Endothelial cell of umbilical vein (primary cell): ENCODE results near the gene ATP13A2. TPM values are rescaled to one million over a fixed set of nuclear protein-coding genes. Genes with fewer than 3 reads are reported as not detected.

Experiments
- BruUV-seq: library from RNA; stranded (reverse); fragments of 400-500 nt; replicated peaks from 2 replicates; lab custom pipeline; 2021; lab: Mats Ljungman, UMichigan
- CTCF ChIA-PET: fragments of 300-600, 350-600 bp; sonication (Branson Sonifier 250); formaldehyde crosslinking; loops from one replicate; lab custom pipeline; 2021; ENCODE audit warnings: antibody characterized with exemption, inconsistent platforms; lab: Charles Lee
- POLR2A ChIA-PET: fragments of 300-600, 350-600 bp; sonication (Branson Sonifier 250); formaldehyde crosslinking; loops from one replicate; lab custom pipeline; 2021; ENCODE audit warnings: antibody characterized with exemption, inconsistent platforms; lab: Charles Lee
- DNase-seq: peaks from one replicate; pipeline ENCODE4 v3.0.0-alpha.2; 2011; ENCODE audit warnings: low read depth, low spot score
- FAIRE-seq: peaks from 2 replicates; lab custom pipeline; 2011; peaks lifted over from hg19 to GRCh38; lab: Jason Lieb, UNC
- H2AFZ ChIP-seq: 2 replicates; pipeline ENCODE4 v1.6.0; 2012; ENCODE audit warnings: low read depth, low read length, control low read depth, inconsistent platforms
- H3K27ac ChIP-seq: 2 replicates; pipeline ENCODE4 v1.5.1; 2011; ENCODE audit warnings: low read depth, mild to moderate bottlenecking, control low read depth, low read length, moderate library complexity; ENCODE audit not compliant: insufficient read depth
- H3K27me3 ChIP-seq, 2 experiments: 2 replicates each; pipeline versions ENCODE4 v1.6.0 to v1.6.1; 2011; ENCODE audit warnings: low read length in 2 of 2, mixed read lengths in 1 of 2; ENCODE audit not compliant: control insufficient read depth in 2 of 2, insufficient read depth in 2 of 2
- H3K36me3 ChIP-seq, 2 experiments: 2 replicates in 1 of 2; 3 replicates in 1 of 2; pipeline ENCODE4 v1.5.1; 2011; ENCODE audit warnings: low read length in 2 of 2, mild to moderate bottlenecking in 1 of 2, moderate library complexity in 1 of 2; ENCODE audit not compliant: control insufficient read depth in 2 of 2, insufficient read depth in 2 of 2; ENCODE audit errors: extremely low read depth in 1 of 2
- H3K4me1 ChIP-seq: 3 replicates; pipeline ENCODE4 v1.5.1; 2011; ENCODE audit warnings: mild to moderate bottlenecking, low read length; ENCODE audit not compliant: control insufficient read depth, insufficient read depth; ENCODE audit errors: extremely low read depth
- H3K4me2 ChIP-seq: 2 replicates; pipeline ENCODE4 v1.6.1; 2011; ENCODE audit warnings: low read length, control low read depth, mixed read lengths; ENCODE audit not compliant: insufficient read depth
- H3K4me3 ChIP-seq, 3 experiments: fragments of 200-600 bp in 1 of 3; sonication (generic), shearing (Covaris generic) in 1 of 3; replicated peaks in 1 of 3; 2 replicates each; pipeline ENCODE4 v1.5.1; 2011 to 2016; ENCODE audit warnings: control low read depth in 3 of 3, low read length in 3 of 3, mild to moderate bottlenecking in 2 of 3, inconsistent platforms in 1 of 3, low read depth in 1 of 3, moderate library complexity in 1 of 3; ENCODE audit not compliant: insufficient read depth in 1 of 3
- H3K79me2 ChIP-seq: 2 replicates; pipeline ENCODE4 v1.6.0; 2012; ENCODE audit warnings: low read length, inconsistent platforms; ENCODE audit not compliant: control insufficient read depth, insufficient read depth
- H3K9ac ChIP-seq: replicated peaks from 2 replicates; pipeline ENCODE3; 2011; ENCODE audit warnings: low read length, control low read depth; ENCODE audit not compliant: insufficient read depth; ENCODE audit errors: extremely low read depth
- H3K9me1 ChIP-seq: replicated peaks from 3 replicates; pipeline ENCODE4 v1.6.0; 2011; ENCODE audit warnings: mild to moderate bottlenecking, low read length; ENCODE audit not compliant: control insufficient read depth, insufficient read depth; ENCODE audit errors: extremely low read depth
- H3K9me3 ChIP-seq: replicated peaks from 2 replicates; pipeline ENCODE4 v1.5.1; 2012; ENCODE audit warnings: low read length, inconsistent platforms; ENCODE audit not compliant: control insufficient read depth, insufficient read depth
- H4K20me1 ChIP-seq: replicated peaks from 2 replicates; pipeline ENCODE3; 2011; ENCODE audit warnings: mild to moderate bottlenecking, low read length; ENCODE audit not compliant: control insufficient read depth, insufficient read depth; ENCODE audit errors: extremely low read depth
- EZH2 ChIP-seq: IDR thresholded peaks from 2 replicates; pipeline ENCODE4 v1.6.1; 2012; ENCODE audit warnings: borderline replicate concordance, low read depth, mild to moderate bottlenecking, moderate library complexity, low read length, inconsistent platforms; ENCODE audit not compliant: severe bottlenecking
- FOS ChIP-seq: IDR thresholded peaks from 2 replicates; pipeline ENCODE4 v1.6.1; 2011; ENCODE audit warnings: mild to moderate bottlenecking, low read length, moderate library complexity, borderline replicate concordance; ENCODE audit not compliant: insufficient read depth
- GATA2 ChIP-seq: IDR thresholded peaks from 2 replicates; pipeline ENCODE4 v1.7.0; 2011; ENCODE audit warnings: low read depth, mild to moderate bottlenecking, moderate library complexity, mixed read lengths, low read length; ENCODE audit not compliant: insufficient read length, insufficient read depth
- JUN ChIP-seq: IDR thresholded peaks from 2 replicates; pipeline ENCODE4 v1.6.1; 2011; ENCODE audit warnings: borderline replicate concordance, low read depth; ENCODE audit not compliant: insufficient read length, insufficient read depth
- MAX ChIP-seq: IDR thresholded peaks from 2 replicates; pipeline ENCODE4 v1.6.1; 2011; ENCODE audit not compliant: insufficient read depth, insufficient read length
- MYC ChIP-seq: IDR thresholded peaks from one replicate; pipeline ENCODE4 v1.6.1; 2011; ENCODE audit warnings: mild to moderate bottlenecking, low read depth, low read length
- POLR2A ChIP-seq: IDR thresholded peaks from 2 replicates; pipeline ENCODE4 v1.6.1; 2012; ENCODE audit warnings: low read depth, mild to moderate bottlenecking, control low read depth, low read length
- POLR2AphosphoS5 ChIP-seq: IDR thresholded peaks from 2 replicates; pipeline ENCODE4 v1.6.1; 2012; ENCODE audit warnings: low read depth, mild to moderate bottlenecking, control low read depth, low read length, moderate library complexity; ENCODE audit not compliant: insufficient read depth
- dilution Hi-C: fragments of 300-500 bp; cut with MboI; formaldehyde crosslinking; loops from one replicate; pipeline ENCODE4 v1.15.0; 2019; ENCODE audit warnings: low sequenced_read_pairs; ENCODE audit not compliant: extremely low pct_ligation_motif_present
- intact Hi-C: fragments of 100-400 bp; cut with micrococcal nuclease; formaldehyde crosslinking; loops from one replicate; pipeline ENCODE4 v1.10.0; 2022
- polyA plus RNA-seq, 4 experiments: library from polyadenylated mRNA; depleted of rRNA in 3 of 4; stranded (reverse) in 3 of 4; unstranded in 1 of 4; fragments of >200 nt; gene quantifications; 2 replicates each; pipeline versions ENCODE4 v1.2.1 to v1.2.3, GENCODE V29; 2011 to 2012; ENCODE audit warnings: missing spikeins in 1 of 4
- total RNA-seq: library from RNA; stranded (reverse); gene quantifications from 2 replicates; pipeline ENCODE4 v1.2.3, GENCODE V29; 2021
- TF ChIP-seq, protein P1 (sequence below), 2 donors: IDR thresholded peaks; 1 replicate in 1 of 2; 2 replicates in 1 of 2; pipeline ENCODE4 v1.5.1; 2011; ENCODE audit warnings: low read length in 2 of 2, mild to moderate bottlenecking in 2 of 2, moderate library complexity in 2 of 2, control low read depth in 1 of 2, inconsistent platforms in 1 of 2, low read depth in 1 of 2; ENCODE audit not compliant: insufficient read depth in 1 of 2; ENCODE audit errors: extremely low read depth in 1 of 2

Gene ATP13A2
- total and polyA plus RNA-seq, 2 donors (not counting 3 experiments of a cell fraction or from before 2014, with no cell fraction given), result 44.9 to 60.6 TPM

DNA sequence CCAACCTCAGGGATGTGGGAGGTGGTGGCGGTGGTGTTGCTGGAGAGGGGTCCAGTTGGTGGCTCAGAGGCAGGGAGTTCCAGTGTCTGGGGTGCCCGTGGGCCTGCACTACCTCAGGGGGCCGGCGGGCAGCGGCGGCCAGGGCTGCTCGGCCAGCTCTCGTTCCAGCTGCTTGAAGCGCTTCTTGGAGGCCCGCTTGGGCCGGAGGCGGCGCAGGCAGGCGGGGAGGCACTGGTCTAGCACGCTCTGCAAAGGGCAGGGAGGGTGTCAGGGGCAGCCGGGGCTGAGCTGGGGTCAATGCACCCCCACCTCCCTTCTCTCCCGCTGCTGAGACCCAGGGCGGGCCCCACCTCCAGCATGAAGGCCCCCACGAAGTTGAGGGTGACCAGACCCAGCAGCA is 25.6 kb downstream of the ATP13A2 start:
- Histone ChIP-seq H3K4me3 (no peak overlapping the region), H2AFZ (no peak overlapping the region), H3K4me2 (no peak overlapping the region), H4K20me1 (no peaks in the 10 kb centered on the region), H3K9me1 (no peaks in the 10 kb centered on the region), H3K9ac (no peak overlapping the region), H3K4me1 (peaks cover 12% of the 10 kb centered on the region), H3K9me3 (no peaks in the 10 kb centered on the region), H3K36me3 (peaks cover 0 to 17% of the 10 kb centered on the region in 2 experiments), H3K79me2 (no peaks in the 10 kb centered on the region), H3K27me3 (no peaks in the 10 kb centered on the region), H3K27ac (no peak overlapping the region)
- intact Hi-C loops (no loop called here), dilution Hi-C loops (no loop called here)
- CTCF ChIA-PET, result interaction anchor here (0.7 to 4.0 kb wide), 8 partner anchors 15 to 37 kb away, joined by 3 to 20 read pairs (median 6); no protein-coding TSS in a partner anchor
- TF ChIP-seq GATA2 (no peak), POLR2A (no peak), EZH2 (no peak), MAX (no peak), JUN (no peak), MYC (no peak), FOS (no peak), POLR2AphosphoS5 (no peak)
- TF ChIP-seq, protein P1, sequence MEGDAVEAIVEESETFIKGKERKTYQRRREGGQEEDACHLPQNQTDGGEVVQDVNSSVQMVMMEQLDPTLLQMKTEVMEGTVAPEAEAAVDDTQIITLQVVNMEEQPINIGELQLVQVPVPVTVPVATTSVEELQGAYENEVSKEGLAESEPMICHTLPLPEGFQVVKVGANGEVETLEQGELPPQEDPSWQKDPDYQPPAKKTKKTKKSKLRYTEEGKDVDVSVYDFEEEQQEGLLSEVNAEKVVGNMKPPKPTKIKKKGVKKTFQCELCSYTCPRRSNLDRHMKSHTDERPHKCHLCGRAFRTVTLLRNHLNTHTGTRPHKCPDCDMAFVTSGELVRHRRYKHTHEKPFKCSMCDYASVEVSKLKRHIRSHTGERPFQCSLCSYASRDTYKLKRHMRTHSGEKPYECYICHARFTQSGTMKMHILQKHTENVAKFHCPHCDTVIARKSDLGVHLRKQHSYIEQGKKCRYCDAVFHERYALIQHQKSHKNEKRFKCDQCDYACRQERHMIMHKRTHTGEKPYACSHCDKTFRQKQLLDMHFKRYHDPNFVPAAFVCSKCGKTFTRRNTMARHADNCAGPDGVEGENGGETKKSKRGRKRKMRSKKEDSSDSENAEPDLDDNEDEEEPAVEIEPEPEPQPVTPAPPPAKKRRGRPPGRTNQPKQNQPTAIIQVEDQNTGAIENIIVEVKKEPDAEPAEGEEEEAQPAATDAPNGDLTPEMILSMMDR (IDR thresholded peaks at IDR 0.05; ENCODE audit: extremely low read depth in 1 of 2, insufficient read depth in 1 of 2, low read depth in 1 of 2, low read length in 2 of 2), result no peak
- FAIRE-seq (no peak), DNase-seq (no peak)
- POLR2A ChIA-PET, result no interaction called here
- BruUV-seq, result TSS peak; percentile 69
